ENCODE measurements around the gene RPLP2.

Gene RPLP2

DNA sequence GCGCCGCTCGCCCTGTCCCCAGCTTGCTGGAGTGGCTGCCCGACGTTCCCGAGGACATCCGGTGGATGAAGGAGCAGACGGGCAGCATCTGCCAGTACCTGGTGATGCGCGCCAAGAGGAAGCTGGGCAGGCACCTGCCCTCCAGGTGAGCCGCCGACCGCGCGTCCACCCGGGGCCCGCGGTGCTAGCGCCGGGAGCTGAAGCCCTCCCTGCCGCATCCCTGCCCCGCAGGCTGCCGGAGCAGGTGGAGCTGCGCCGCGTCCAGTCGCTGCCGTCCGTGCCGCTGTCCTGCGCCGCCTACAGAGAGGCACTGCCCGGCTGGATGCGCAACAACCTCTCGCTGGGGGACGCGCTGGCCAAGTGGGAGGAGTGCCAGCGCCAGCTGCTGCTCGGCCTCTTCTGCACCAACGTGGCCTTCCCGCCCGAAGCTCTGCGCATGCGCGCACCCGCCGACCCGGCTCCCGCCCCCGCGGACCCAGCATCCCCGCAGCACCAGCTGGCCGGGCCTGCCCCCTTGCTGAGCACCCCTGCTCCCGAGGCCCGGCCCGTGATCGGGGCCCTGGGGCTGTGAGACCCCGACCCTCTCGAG lies 14.6 kb downstream of the RPLP2 start:
- DNase-seq: no peak

DNA sequence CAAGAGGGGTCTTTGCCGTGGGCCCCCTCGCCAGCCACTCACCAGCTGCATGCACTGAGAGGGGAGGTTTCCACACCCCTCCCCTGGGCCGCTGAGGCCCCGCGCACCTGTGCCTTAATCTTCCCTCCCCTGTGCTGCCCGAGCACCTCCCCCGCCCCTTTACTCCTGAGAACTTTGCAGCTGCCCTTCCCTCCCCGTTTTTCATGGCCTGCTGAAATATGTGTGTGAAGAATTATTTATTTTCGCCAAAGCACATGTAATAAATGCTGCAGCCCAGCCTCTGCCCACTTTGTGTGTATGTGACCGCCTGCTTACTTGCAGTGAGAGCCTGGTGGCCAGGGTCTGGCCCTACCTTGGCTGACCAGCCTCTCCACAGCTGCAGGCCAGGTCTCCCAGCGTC lies 15.2 kb downstream of the RPLP2 start:
- no peak for DNase-seq

DNA sequence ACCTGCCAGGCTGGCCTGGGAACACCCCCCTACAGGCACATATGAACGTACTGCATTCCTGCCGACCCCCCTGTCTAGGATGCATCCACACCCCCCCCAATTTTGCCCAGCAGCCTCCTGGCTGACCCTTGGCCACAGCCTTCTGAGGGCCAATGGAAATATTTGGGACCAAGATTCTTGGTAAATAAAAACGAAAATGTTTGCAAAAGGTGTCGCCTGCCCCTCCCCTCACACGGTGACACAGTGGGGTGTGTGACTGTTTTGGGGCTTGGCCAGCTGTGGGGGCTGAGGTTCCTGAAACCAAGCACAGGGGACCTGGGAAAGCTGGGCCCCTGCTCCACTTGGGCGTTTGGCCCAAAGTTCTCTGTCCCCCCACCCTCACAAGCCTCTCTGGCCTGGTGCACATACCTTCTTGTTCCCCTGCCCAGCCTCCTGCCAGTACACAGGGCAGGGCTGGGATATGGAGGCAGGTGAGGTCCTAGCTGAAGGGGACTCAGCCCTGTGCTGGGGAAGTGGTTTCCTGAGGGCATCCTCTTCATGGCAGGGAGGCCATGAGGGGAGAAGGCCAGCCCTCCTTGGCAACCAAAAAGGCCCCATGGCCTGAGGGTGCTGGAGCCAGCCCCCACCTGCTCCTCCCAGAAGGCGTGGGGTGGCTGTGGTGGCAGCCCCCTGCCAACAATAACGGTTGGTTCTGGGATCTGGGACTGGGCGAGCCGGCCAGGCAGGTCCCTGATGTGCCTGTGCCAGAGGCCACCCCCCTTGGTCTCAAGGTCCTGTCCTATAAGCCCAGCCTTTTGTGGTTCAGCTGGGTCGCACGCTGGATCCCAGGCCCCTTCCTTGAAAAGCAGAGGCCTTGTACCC lies 15.8 kb downstream of the RPLP2 start:
- no peak for DNase-seq

DNA sequence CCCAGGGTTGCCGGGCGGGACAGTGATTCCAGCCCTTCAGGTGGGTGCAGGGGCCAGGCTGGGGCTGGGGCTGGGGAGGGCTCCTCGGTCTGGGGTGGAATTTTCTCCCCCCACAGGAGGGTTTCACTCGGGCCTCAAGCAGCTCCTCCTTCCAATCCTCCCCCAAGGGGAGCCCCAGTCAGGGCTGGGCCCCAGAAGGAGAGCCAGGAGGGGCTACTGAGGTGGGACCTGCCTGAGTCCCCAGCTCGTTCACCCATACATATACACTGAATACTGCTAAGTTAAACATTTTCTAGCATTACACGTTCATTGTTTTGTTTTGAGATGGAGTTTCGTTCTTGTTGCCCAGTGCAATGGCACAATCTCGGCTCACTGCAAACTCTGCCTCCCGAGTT lies 16.5 kb downstream of the RPLP2 start:
- DNase-seq: no peak

DNA sequence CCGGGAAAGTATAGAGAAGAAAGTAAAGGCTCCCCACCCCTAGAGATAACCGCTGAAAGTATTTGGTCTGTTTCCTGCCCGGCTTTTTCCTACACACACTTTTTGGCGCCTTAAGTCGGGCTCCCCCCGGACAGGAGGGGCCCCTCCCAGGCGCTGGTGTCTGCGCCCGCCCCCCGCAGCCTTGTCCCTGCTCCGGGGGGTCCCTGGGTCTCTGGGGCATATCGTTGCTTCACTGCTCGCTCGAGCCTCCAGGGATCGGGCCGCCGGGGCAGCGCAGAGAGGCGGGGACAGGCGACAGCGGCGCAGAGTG lies 17.0 kb downstream of the RPLP2 start:
- DNase-seq: no peak

DNA sequence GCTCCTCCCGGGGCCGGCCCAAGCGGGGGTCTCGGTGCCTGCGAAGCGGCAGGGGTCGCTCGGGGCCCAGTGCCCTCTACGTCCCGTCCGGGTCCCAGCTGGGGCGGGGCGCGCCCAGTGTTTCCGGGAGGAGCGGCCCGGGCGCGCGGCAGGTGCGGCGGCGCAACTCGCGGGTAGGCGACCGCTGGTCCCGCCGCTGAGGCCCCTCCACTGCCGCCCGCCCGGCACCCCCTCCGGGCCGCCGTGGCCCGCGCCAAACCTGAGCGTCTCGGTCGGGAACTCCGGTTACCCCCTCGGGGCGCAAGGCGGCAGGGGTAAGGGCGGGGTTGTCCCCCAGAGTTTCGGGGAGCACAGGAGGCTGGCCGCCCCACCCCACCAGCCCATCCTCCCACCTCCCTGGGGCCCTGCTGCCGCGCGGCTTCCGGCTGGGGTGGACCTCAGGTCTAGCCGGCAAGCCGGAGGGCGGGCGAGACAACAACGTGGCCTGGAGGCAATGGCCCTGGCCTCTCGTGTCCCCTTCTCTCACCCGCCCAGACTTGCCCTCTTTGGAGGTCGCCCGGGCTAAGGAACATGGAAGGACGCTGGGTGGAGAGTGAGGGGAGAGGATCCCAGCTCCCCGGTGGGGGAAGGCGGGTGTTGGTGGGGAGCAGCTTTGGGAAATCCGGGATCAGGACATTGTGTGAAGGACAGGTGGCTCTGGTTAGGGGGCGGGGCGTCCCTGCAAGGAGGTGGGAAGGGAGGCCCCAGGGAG lies 17.6 kb downstream of the RPLP2 start:
- no peak for DNase-seq

DNA sequence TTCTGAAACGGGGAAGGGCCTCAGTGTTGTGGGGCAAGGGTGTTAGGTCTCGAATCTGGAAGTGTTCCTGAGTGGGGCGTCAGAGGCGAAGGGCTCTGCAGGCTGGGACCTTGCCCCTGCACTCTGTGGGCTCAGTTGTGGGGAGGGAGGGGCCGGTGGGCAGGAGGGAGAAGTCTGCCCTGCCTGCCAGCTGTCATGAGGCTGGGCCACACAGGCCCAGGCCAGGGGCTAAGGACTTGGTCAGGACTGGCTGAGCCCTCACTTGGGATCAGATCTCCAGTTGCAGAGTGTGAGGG lies 18.1 kb downstream of the RPLP2 start, which contains the start of gene CRACR2B:
TSS of gene CRACR2B (plus strand) at position 23 of the 296 bp plus-strand sequence. CDS start 689 bp downstream, outside the sequence.
- DNase-seq: no peak

DNA sequence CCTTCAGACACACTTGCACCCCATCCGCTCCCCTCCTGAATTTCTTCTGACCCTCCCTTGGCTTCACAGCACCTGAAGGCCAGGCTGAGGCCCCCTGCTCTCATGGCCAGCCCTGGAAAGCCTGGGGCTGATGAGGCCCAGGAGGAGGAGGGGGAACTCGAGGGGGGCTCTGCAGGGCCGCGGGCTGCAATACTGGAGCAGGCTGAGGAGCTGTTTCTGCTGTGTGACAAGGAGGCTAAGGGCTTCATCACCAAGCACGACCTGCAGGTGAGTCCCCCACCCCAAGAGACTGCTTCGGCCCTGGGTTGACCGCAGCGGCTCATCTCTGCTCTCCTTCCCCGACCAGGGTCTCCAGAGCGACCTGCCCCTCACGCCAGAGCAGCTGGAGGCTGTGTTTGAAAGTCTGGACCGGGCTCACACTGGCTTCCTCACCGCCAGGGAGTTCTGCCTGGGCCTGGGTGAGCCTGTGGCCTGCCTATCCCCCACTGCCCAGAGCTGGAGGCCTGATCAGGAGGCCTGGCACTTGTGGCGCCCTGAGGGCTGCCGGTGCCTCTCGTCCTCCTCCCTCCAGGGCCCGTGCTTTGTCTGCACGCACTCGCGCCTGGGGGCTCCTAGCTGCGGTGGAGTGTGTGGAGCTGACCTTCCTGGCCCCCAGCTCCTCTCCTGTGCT lies 18.9 kb downstream of the RPLP2 start:
- no peak for DNase-seq

DNA sequence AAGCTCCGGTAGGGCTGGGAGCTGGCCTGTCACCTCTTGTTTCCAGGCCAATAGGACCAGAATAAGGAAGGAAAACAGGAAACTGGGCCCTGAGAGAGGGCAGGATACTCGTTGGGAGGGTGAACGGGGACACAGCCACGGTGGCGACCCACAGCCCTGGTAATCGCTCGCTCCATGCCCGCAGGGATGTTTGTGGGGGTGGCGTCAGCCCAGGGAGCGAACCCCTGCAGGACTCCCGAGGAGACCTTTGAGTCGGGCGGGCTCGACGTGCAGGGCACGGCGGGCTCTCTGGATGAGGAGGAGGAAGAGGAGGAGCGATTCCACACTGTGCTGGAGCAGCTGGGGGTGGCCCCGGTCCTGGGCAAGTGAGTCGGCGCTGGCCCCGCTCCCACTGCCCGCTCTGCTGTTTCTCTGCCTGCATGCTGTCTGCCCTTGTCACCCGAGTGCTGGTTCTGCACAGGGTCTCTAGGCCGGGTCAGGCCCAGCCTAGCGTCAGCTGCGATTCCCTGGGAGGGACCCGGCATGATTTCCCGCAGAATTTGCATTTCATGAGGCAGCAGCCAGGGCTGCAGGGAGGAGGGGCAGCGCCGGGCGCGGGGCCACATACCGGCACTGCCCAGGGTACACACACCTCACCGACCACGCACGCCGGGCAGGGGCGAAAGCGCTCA lies 19.5 kb downstream of the RPLP2 start:
- no peak for DNase-seq

DNA sequence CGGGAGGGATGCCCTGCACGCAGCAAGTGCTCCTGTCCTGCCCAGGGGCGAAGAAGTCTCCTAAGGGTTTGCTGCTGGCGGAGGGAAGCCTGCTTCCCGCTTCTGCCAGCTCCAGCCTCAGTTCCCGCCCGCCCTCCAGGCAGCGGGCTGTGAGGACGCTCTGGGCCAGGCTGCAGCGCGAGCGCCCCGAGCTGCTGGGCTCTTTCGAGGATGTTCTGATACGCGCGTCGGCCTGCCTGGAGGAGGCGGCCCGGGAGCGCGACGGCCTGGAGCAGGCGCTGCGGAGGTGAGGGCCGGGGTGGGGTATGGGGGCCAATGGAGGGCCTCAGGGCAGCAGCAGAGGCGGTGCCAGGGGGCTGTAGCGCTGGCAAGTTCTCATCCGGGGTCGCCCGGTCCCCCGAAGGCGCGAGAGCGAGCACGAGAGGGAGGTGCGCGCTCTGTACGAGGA lies 20.1 kb downstream of the RPLP2 start:
- no peak for DNase-seq

DNA sequence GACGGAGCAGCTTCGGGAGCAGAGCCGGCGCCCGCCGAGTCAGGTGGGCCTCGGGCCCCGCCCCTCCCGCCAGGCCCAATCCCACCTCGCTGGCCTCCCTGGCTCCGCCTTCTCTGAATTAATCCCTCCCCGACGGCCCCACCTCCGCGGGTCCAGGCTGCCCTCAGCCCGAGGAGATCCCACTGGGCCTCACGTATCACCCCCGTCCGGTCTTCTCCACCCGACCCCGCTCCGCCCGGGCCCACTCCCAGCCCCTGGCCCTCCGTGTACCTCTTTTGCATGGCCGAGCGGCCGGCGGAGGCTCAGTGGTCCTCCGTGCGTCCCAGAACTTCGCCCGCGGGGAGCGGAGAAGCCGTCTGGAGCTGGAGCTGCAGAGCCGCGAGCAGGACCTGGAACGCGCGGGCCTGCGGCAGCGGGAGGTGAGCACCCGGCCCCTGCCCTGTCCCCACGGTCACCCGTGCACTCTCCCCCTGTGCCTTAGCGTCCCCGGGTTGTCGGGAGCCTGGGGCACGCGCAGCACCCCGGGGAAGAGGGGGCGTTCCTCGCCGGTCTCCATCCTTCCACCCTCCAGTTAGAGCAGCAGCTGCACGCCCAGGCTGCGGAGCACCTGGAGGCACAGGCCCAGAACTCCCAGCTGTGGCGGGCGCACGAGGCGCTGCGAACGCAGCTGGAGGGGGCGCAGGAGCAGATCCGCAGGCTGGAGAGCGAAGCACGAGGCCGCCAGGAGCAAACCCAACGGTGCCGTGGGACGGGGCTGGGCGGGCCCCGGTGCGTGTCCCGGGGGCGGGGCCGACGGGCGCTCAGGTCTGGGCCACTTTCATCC lies 20.7 kb downstream of the RPLP2 start:
- peak in 6 of 14 donors; percentile 17 to 69 (median 36) for DNase-seq

DNA sequence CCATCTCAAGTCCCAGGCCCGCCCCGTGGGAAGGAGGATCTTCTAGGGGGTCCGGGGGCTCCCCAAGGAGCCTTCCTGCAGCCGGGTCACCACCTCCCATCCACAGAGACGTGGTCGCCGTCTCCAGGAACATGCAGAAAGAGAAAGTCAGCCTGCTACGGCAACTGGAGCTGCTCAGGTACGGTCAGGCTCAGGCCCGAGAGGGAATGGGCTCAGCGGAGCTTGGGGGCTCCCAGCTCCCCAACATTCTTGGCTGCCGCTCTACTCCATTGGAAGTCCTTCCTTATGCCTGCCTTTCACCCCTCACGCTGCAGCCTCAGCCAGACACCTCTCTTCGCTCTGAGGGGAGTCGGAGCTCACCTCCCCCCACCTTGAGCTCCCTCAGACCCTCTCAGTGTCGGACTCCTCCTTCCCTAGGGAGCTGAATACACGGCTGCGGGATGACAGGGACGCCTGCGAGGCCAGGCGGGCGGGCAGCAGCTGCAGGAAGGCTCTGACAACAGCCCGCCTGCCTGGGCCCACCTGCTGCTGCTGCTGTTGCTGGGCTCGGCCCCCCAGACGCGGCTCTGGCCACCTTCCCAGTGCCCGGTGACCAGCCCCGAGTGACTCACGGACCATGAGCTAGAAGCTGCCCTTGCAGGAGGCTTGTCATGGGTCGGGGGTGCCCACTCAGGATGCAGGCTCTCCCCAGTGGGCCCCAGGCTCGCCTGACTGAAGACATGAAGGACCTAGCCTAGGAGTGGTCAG lies 21.5 kb downstream of the RPLP2 start:
- DNase-seq: peak in 1 of 14 donors; percentile 63

DNA sequence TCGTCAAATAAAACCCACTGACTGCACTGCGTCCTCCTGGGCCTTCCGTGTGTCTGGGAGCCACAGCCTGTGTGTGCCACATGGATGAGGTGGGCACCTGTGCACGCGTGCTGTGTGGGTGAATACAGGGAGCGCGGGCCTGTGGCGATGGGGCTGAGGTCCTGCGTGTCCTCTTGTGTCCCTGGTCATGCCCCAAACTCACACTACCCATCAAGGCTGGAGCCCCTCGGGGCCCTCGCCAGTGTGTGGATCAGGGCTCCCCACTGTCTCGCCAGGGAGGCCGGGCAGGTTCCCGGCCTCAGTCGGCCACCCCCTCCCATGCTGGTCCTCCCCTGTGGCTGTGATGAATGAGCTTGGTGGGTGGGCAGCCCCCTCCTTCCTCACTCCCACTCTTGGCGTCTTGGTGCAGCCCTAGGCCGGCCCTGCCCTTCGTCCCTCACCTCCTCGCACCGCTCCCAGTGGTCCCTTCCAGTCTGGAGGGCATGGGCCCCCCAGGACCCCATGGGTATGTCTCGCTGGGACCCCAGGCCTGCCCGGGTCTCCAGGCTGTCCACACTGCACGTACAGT lies 22.3 kb downstream of the RPLP2 start:
- DNase-seq: no peak

DNA sequence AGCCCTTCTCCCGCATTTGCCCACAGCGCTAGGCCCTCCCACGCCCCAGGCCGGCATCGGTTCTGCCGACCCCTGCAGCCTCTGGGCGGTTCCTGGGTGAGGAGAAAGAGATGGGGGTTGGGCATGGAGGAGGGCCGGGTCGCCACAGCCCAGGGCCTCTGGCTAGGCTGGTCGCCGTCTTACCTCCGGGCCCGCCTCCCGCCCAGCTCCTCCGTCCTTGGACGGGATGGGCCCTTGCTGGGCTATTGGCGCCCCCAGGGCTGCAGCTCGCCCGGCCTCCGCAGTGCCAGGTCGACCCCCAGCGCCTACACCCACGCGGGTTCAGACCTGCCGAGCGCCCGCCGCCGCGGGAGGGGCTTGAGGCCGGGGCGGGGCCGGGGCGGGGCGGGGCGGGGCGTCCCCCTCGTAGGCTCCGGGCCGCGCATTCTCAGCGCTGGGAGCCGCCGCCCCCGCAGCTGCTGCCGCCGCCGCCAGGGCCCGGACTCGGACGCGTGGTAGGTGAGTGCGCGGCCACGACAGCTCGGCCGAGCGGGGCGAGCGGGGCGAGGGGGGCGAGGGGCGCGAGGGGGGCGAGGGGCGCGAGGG lies 22.9 kb downstream of the RPLP2 start, which contains the start of gene CD151:
TSS of gene CD151 (plus strand) at position 424 of the 585 bp plus-strand sequence. CDS start 3,118 bp downstream, outside the sequence.
- DNase-seq: peak in 4 of 14 donors; percentile 16 to 56 (median 48)

DNA sequence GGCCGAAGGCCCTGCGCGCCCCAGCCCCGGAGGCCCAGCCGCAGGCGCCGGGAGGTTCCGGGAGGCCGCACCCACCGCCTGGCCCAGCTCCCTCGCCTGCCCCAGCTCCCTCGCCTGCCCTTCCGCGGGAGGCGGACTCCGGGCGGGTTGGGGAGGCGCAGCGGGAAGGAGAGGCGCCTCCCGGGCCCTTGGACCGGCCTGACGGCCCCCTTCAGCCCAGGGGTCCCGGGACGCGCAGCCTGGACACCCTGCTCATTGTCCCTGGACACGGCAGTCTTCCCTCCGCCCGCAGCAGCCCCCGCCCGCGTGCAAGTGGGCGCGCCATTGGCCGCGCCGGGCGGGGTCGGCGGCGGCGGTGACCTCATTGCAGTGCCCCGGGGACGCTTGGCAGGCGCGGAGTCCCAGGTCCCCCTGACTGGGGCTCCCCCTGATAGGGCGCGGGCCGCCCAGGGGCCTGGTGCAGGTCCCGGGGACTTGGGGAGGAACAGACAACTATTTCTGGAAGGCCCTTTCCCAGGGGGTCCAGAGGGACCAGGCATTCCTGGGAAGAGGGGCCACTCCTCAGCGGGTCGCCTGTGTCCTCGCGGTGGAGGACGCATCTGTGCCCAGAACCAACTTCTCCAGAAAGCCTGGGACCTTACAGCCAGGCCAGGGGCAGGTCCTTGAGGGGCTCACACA lies 23.5 kb downstream of the RPLP2 start:
- DNase-seq: peak in 3 of 14 donors; percentile 44 to 56 (median 53)

DNA sequence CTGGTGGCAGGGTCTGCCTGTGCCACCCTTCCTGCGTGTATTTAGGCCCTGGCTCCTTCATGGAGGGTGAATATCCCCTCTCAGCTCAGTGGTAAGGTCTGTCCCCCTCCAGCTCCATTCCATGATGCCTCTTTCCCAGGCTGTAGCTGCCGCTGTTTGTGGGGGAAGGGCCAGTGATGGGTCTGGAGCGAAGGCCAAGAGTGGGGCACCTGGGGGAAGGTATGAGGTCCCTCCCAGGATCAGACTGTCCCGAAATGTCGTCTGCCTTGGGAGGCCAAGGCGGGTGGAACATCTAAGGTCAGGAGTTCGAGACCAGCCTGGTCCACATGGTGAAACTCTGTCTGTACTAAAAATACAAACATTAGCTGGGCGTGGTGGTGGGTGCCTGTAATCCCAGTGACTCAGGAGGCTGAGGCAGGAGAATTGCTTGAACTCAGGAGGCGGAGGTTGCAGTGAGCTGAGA lies 24.1 kb downstream of the RPLP2 start:
- DNase-seq: no peak

DNA sequence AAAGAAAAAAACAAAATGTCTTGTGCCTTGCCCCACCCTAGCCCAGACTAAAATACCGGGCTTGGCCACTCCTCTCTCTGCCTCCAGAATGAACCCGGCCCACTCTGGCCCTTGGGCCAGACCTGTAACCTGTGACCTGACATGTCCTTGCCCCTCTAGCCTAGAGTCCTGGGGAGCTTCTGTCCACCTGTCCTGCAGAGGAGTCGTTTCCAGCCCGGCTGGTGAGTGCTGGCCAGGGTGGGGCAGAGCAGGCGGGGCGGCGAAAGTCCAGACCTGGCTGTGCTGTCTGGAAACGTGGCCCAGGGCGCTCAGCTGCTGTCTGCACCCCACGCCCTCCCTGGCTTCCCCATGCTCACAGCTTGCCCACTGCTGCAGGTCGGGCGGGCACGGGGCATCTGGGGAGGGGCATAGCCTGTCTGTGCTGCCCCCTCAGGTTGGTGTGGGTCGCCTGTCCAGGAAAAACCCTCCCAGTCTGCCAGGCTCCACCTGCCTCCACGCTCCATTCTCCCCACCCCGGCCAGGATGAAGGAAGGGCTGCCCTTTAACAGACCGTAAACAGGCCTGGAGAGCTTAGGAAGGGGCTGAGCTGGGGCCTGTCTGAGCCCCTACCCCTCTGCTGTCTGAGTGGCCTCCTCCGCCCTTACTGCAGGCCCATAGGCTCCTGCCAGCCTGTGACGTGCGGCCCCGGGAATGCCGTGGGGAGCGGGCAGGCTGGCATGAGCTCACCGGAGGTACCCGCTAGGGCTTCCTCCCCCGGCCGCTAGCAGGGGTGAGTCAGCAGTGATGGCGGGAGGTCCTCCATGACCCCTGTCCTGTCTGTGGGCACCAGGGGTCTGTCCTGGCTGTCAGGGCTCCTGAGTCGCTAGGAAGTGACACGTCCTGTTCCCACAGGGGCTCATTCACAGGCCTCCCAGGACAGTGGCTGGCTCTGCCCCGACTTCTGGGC lies 24.9 kb downstream of the RPLP2 start:
- DNase-seq: peak in 8 of 14 donors; percentile 23 to 88 (median 34)

DNA sequence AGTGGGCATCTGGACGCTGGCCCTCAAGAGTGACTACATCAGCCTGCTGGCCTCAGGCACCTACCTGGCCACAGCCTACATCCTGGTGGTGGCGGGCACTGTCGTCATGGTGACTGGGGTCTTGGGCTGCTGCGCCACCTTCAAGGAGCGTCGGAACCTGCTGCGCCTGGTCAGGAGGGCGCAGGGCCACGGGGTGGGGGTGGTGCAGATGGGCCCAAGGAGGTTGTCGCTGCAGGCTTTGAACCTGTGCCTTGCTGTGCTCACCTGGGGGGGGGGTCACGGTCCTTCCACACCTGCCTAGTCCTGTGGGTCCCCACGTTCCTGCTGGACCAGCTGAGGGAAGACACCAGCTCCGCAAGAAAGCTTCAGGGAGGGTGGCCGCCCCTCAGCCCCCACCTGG lies 26.5 kb downstream of the RPLP2 start:
- no peak for DNase-seq
